Hindlimb muscle (tissue), 1 donor: Measurements from ENCODE around the gene TADA3. TPM values are rescaled to one million over a fixed set of nuclear protein-coding genes. Genes with fewer than 3 reads are reported as not detected.
A peak's percentile ranks its signal among the peaks of the same experiment; 100 is the strongest.

Source experiments
- DNase-seq: peaks from one replicate; pipeline ENCODE4 v3.0.0-alpha.2; 2013
- polyA plus RNA-seq: library from polyadenylated mRNA; unstranded; fragments of 120-200 nt; gene quantifications from one replicate; pipeline ENCODE4 v1.2.1, GENCODE V29; 2013; ENCODE audit not compliant: insufficient read length

Gene TADA3
- polyA plus RNA-seq, 1 donor, result 68.8 TPM

- no peak for DNase-seq
Observed at GRCh38 chr3:9760779-9761505, 31.3 kb downstream of the TADA3 start.

GRCh38 chr3:9757427-9757826, 34.8 kb downstream of the TADA3 start:
- DNase-seq, result no peak

- no peak for DNase-seq
Observed at GRCh38 chr3:9754678-9755077, 37.6 kb downstream of the TADA3 start.

- DNase-seq, result no peak
Observed at GRCh38 chr3:9750556-9751411, 41.5 kb downstream of the TADA3 start.

GRCh38 chr3:9749645-9750555, 42.4 kb downstream of the TADA3 start, which contains the start of gene OGG1:
Gene OGG1, plus strand, starts transcription at chr3:9749952. Its CDS starts 335 bp downstream, at chr3:9750287.
- peak; percentile 96 for DNase-seq

- no peak for DNase-seq
Observed at GRCh38 chr3:9749296-9749644, 43.0 kb downstream of the TADA3 start.

- no peak for DNase-seq
Observed at GRCh38 chr3:9748031-9748430, 44.2 kb downstream of the TADA3 start.

- DNase-seq, result no peak
Observed at GRCh38 chr3:9747267-9747666, 45.0 kb downstream of the TADA3 start.

GRCh38 chr3:9746330-9746729, 45.9 kb downstream of the TADA3 start:
- DNase-seq, result no peak

GRCh38 chr3:9745521-9745920, 46.8 kb downstream of the TADA3 start:
- no peak for DNase-seq

- DNase-seq, result no peak
Observed at GRCh38 chr3:9744162-9744561, 48.1 kb downstream of the TADA3 start.

GRCh38 chr3:9743548-9743947, 48.7 kb downstream of the TADA3 start:
- no peak for DNase-seq

GRCh38 chr3:9742560-9742959, 49.7 kb downstream of the TADA3 start:
- DNase-seq, result no peak

GRCh38 chr3:9739181-9739580, 53.1 kb downstream of the TADA3 start:
- DNase-seq, result no peak

- DNase-seq, result no peak
Observed at GRCh38 chr3:9736831-9737230, 55.4 kb downstream of the TADA3 start.

- no peak for DNase-seq
Observed at GRCh38 chr3:9732740-9733115, 59.5 kb downstream of the TADA3 start.

- DNase-seq, result no peak
Observed at GRCh38 chr3:9732080-9732739, 60.1 kb downstream of the TADA3 start.

- peak; percentile 100 for DNase-seq
Observed at GRCh38 chr3:9731206-9732079, 60.8 kb downstream of the TADA3 start, which contains the start of gene BRPF1. Gene BRPF1, plus strand, starts transcription at chr3:9731735. Its CDS starts 2,406 bp downstream, at chr3:9734141.

- DNase-seq, result no peak
Observed at GRCh38 chr3:9730657-9731205, 61.5 kb downstream of the TADA3 start.
